GM21825 (cell line): Measurements from ENCODE around the gene CISD2.
"Not testable (repeated sequence)": the region's sequence is repeated elsewhere in the genome, so short reads cannot be mapped to it uniquely, and the experiment has no call there.

ENCODE experiments used
- ATAC-seq: cut with Tn5 transposase; IDR thresholded peaks from one replicate; pipeline ENCODE4 v1.9.1; 2021; ENCODE audit warnings: mild to moderate bottlenecking, moderate library complexity; ENCODE audit not compliant: unreplicated experiment

Gene CISD2

GRCh38 chr4:102901804-102902203, 33.0 kb downstream of the CISD2 start:
- ATAC-seq, result no peak

- no peak for ATAC-seq
Measured at GRCh38 chr4:102918859-102919258, 50.1 kb downstream of the CISD2 start.

GRCh38 chr4:102919697-102920096, 50.9 kb downstream of the CISD2 start:
- not testable (repeated sequence) for ATAC-seq

- no peak for ATAC-seq
Measured at GRCh38 chr4:102935716-102936115, 66.9 kb downstream of the CISD2 start.

GRCh38 chr4:102938063-102938462, 69.3 kb downstream of the CISD2 start:
- not testable (repeated sequence) for ATAC-seq
